ENCODE data around the gene RAB9A. TPM values are rescaled to one million over a fixed set of nuclear protein-coding genes. Genes with fewer than 3 reads are reported as not detected.

RAB9A gene
- total and polyA plus RNA-seq, 9 of the 15 experiments (the other 6 are each of a cell fraction or from before 2014, with no cell fraction given), result 13.5 to 20.8 (median 17.7) TPM

DNA sequence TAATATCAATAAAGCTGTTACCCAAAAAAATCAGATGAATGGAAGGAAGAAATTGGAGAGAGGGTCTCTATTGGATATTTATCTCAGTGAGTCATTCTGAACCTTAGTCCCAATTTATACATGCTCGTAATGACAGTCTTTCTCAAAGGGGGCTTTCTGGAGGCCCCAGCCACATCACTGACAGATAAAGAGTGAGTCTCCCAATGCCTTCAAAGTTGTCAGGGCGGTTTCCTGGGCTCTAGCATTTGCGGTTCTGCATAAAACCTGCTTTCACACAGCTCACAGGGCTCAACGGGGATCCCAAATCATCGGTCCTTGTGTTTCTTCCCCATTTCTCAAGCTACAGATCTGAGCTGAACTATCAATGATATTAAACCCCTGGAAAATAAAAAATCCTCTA lies 18.7 kb upstream of the RAB9A start:
- POLR2A ChIA-PET, result interaction anchor here (0.6 to 1.3 kb wide), 3 partner anchors 18 to 62 kb away, joined by 3 to 8 read pairs (median 3); partner anchors contain the start of gene RAB9A
- FAIRE-seq (no peak), DNase-seq (ENCODE audit: extremely low read depth in 1 of 4, low spot score in 3 of 4) (no peak), ATAC-seq (no peak)
- Histone ChIP-seq H3K79me2 (ENCODE audit: control insufficient read depth, insufficient read depth, low read length) (no peaks in the 10 kb centered on the region), H3K27ac (ENCODE audit: extremely low read depth, low read depth, low read length) (no peak overlapping the region), H3K9me3 (replicated peaks; ENCODE audit: control insufficient read depth, insufficient read depth, low read depth, low read length) (no peaks in the 10 kb centered on the region), H3K9ac (ENCODE audit: insufficient read depth in 1 of 2, low read depth in 2 of 2, low read length in 2 of 2) (no peak overlapping the region), H3K4me2 (ENCODE audit: insufficient read depth, low read length) (no peak overlapping the region), H3K4me1 (replicated peaks in 1 of 2; ENCODE audit: control insufficient read depth in 2 of 2, insufficient read depth in 2 of 2, low read length in 2 of 2) (peaks cover 0 to 3% of the 10 kb centered on the region in 2 experiments; a peak in 3 of 5 replicates), H3K36me3 (ENCODE audit: control insufficient read depth, insufficient read depth, low read length) (no peaks in the 10 kb centered on the region), H3K9me1 (ENCODE audit: control insufficient read depth, insufficient read depth, low read length) (no peaks in the 10 kb centered on the region), H2AFZ (ENCODE audit: low read depth, low read length) (no peak overlapping the region), H3K27me3 (ENCODE audit: control insufficient read depth in 2 of 2, insufficient read depth in 2 of 2, low read length in 2 of 2) (no peaks in the 10 kb centered on the region), H3K4me3 (no peak overlapping the region), H4K20me1 (replicated peaks; ENCODE audit: control insufficient read depth, insufficient read depth, low read length) (no peaks in the 10 kb centered on the region)
- in situ Hi-C loops (cut with MboI) (loop anchor here (25.0 kb wide), 1 partner anchor 708 kb away; no protein-coding TSS in a partner anchor), intact Hi-C loops (cut with micrococcal nuclease) (no loop called here)
- CTCF ChIA-PET (ENCODE audit: low intra/inter-chr PET ratio), result interaction anchor here (0.7 kb wide), 1 partner anchor 63 kb away, joined by 3 read pairs; no protein-coding TSS in a partner anchor
- BruUV-seq (replicated peaks), result no TSS peak
- TF ChIP-seq STAG1 (CRISPR knock-in tag; IDR thresholded peaks at IDR 0.05; ENCODE audit: borderline replicate concordance), result no peak
- TF ChIP-seq ZC3H11A (IDR thresholded peaks at IDR 0.05; ENCODE audit: low read depth, low read length), result no peak
- TF ChIP-seq, protein P1, sequence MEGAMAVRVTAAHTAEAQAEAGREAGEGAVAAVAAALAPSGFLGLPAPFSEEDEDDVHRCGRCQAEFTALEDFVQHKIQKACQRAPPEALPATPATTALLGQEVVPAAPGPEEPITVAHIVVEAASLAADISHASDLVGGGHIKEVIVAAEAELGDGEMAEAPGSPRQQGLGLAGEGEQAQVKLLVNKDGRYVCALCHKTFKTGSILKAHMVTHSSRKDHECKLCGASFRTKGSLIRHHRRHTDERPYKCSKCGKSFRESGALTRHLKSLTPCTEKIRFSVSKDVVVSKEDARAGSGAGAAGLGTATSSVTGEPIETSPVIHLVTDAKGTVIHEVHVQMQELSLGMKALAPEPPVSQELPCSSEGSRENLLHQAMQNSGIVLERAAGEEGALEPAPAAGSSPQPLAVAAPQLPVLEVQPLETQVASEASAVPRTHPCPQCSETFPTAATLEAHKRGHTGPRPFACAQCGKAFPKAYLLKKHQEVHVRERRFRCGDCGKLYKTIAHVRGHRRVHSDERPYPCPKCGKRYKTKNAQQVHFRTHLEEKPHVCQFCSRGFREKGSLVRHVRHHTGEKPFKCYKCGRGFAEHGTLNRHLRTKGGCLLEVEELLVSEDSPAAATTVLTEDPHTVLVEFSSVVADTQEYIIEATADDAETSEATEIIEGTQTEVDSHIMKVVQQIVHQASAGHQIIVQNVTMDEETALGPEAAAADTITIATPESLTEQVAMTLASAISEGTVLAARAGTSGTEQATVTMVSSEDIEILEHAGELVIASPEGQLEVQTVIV (CRISPR knock-in tag; IDR thresholded peaks at IDR 0.05; ENCODE audit: borderline replicate concordance), result no peak
- TF ChIP-seq CEBPB (tag; IDR thresholded peaks at IDR 0.05), result no peak
- TF ChIP-seq ZNF584 (CRISPR knock-in tag; IDR thresholded peaks at IDR 0.05; ENCODE audit: low read depth), result no peak
- TF ChIP-seq CHD4 (IDR thresholded peaks at IDR 0.05; ENCODE audit: insufficient read depth, insufficient replicate concordance, low read depth, low read length, poor library complexity, severe bottlenecking), result no peak
- TF ChIP-seq BCL6 (CRISPR knock-in tag; IDR thresholded peaks at IDR 0.05), result no peak
- TF ChIP-seq, protein P2, sequence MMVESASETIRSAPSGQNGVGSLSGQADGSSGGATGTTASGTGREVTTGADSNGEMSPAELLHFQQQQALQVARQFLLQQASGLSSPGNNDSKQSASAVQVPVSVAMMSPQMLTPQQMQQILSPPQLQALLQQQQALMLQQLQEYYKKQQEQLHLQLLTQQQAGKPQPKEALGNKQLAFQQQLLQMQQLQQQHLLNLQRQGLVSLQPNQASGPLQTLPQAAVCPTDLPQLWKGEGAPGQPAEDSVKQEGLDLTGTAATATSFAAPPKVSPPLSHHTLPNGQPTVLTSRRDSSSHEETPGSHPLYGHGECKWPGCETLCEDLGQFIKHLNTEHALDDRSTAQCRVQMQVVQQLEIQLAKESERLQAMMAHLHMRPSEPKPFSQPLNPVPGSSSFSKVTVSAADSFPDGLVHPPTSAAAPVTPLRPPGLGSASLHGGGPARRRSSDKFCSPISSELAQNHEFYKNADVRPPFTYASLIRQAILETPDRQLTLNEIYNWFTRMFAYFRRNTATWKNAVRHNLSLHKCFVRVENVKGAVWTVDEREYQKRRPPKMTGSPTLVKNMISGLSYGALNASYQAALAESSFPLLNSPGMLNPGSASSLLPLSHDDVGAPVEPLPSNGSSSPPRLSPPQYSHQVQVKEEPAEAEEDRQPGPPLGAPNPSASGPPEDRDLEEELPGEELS (CRISPR knock-in tag; IDR thresholded peaks at IDR 0.05; ENCODE audit: borderline replicate concordance), result no peak
- no peak for TF ChIP-seq SNRNP70 (optimal IDR thresholded peaks at IDR 0.05; ENCODE audit: low read depth, low read length)
- no peak for TF ChIP-seq XRCC3 (IDR thresholded peaks at IDR 0.05)
- TF ChIP-seq CSDE1 (IDR thresholded peaks at IDR 0.05), result no peak
- TF ChIP-seq, protein P3, sequence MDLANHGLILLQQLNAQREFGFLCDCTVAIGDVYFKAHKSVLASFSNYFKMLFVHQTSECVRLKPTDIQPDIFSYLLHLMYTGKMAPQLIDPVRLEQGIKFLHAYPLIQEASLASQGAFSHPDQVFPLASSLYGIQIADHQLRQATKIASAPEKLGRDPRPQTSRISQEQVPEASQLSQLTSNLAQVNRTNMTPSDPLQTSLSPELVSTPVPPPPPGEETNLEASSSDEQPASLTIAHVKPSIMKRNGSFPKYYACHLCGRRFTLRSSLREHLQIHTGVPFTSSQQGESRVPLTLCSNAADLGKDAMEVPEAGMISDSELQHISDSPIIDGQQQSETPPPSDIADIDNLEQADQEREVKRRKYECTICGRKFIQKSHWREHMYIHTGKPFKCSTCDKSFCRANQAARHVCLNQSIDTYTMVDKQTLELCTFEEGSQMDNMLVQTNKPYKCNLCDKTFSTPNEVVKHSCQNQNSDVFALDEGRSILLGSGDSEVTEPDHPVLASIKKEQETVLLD (IDR thresholded peaks at IDR 0.05), result no peak
- WGBS (ENCODE audit: insufficient coverage, low coverage, missing lambda C conversion rate), result 89% methylated on average over 5 of the region's 5 CpGs
